GM12875 (cell line): ENCODE data around the gene TMEM218.

ENCODE experiments used
- H3K4me3 ChIP-seq: one replicate; pipeline ENCODE4 v1.5.1; 2011; ENCODE audit warnings: low read depth, low read length, control low read depth
- CTCF ChIP-seq: IDR thresholded peaks from 2 replicates; pipeline ENCODE4 v1.5.1; 2011; ENCODE audit warnings: low read depth, mild to moderate bottlenecking, control low read depth, inconsistent platforms, low read length, moderate library complexity, borderline replicate concordance; ENCODE audit not compliant: insufficient read depth

TMEM218 gene

GRCh38 chr11:125111343-125112207 is at the start of gene TMEM218:
TMEM218 (minus strand) TSS chr11:125111626; CDS start chr11:125102241, 9,385 bp downstream.
- no peak for TF ChIP-seq CTCF
- H3K4me3 ChIP-seq, result peak within 1 kb of the TSS; percentile 61

- no peak overlapping the region for H3K4me3 ChIP-seq
- no peak for TF ChIP-seq CTCF
Observed at GRCh38 chr11:125157953-125158680, 46.7 kb upstream of the TMEM218 start.

- no peak for TF ChIP-seq CTCF
- H3K4me3 ChIP-seq, result no peak overlapping the region
Observed at GRCh38 chr11:125157118-125157733, 45.8 kb upstream of the TMEM218 start.

- H3K4me3 ChIP-seq, result no peak overlapping the region
- TF ChIP-seq CTCF, result no peak
Observed at GRCh38 chr11:125156346-125157117, 45.1 kb upstream of the TMEM218 start.

- H3K4me3 ChIP-seq, result no peak overlapping the region
- TF ChIP-seq CTCF, result no peak
Observed at GRCh38 chr11:125155767-125156166, 44.3 kb upstream of the TMEM218 start.

GRCh38 chr11:125155100-125155444 is 43.6 kb upstream of the TMEM218 start:
- TF ChIP-seq CTCF, result no peak

More at GRCh38 chr11:125155100-125155444, 43.6 kb upstream of the TMEM218 start:
- H3K4me3 ChIP-seq, result no peak overlapping the region
